GM20431 (cell line): ENCODE data around the gene FSD2.
"Not testable (repeated sequence)": the region's sequence is repeated elsewhere in the genome, so short reads cannot be mapped to it uniquely, and the experiment has no call there.

Experiments used
- in situ Hi-C: fragments of 300-500 bp; cut with MseI, MboI; formaldehyde crosslinking; loops from one replicate; pipeline ENCODE4 v1.15.0; 2020; ENCODE audit warnings: low sequenced_read_pairs; ENCODE audit not compliant: unreplicated experiment

The FSD2 gene

GRCh38 chr15:82831894-82832600 lies 26.2 kb upstream of the FSD2 start:
- in situ Hi-C loops, result no loop called here

- in situ Hi-C loops, result no loop called here
These were observed 24.7 kb upstream of the FSD2 start for GRCh38 chr15:82830427-82831173.

DNA sequence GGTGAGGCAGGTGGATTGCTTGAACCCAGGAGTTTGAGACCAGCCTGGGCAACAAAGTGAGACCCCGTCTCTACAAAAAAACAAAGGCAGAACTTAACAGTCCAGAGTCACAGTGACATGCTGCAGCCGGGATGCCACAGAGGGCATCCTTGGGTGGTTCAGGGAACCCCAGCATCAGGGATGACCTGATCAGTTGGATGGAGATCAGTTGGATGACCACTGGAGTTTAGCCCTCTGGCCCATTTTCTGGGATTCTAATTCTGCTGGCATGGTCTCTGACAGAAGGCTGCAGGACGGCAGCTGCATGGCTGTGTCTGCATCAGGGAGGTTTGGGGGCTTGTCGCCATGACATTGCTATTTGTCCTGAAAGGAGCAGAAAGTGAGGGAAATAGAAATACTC lies 23.4 kb upstream of the FSD2 start:
- in situ Hi-C loops, result no loop called here

GRCh38 chr15:82828075-82828474 lies 22.2 kb upstream of the FSD2 start:
- in situ Hi-C loops, result no loop called here

DNA sequence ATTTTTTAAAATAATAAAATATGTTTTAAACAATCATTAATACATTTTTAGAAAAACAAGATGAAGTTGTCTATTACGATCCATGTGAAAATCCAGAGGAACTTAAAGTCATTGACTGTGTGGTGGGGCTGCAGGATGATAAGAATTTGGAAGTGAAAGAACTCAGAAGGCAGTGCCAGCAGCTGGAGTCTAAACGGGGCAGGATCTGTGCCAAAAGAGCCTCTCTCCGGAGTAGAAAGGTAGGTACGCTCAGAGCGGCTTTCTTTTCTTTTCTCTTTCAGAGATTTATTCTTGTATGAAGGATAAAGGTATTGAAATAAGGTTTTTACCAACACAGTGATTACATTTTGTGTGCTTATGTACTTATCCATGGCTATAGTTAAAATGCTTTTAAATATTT lies 17.2 kb upstream of the FSD2 start:
- in situ Hi-C loops, result no loop called here

DNA sequence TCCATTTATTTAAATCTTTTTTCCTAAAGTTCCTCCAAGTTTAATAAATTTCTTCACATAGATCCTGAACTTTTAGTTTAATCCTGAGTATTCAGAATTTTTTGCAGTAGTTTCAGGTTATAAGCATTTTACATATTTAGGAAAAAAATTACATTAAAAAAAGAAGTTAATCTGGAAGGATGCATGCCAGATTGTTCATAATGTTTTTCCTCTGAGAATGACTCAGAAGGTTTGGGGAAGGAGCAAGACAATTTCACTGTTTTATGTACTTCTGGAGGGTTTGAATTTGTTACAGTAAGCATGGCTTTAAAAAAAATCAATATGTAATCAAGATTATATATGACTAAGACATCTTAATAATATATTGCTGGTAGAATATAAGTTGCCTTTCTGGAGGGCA lies 16.0 kb upstream of the FSD2 start:
- in situ Hi-C loops, result not testable (repeated sequence)

GRCh38 chr15:82821396-82821795 lies 15.5 kb upstream of the FSD2 start:
- in situ Hi-C loops, result not testable (repeated sequence)

GRCh38 chr15:82820128-82820527 lies 14.3 kb upstream of the FSD2 start:
- in situ Hi-C loops, result no loop called here

- in situ Hi-C loops, result no loop called here
These were observed 7.1 kb upstream of the FSD2 start for GRCh38 chr15:82812994-82813393.

GRCh38 chr15:82810890-82811426 lies 5.1 kb upstream of the FSD2 start:
- in situ Hi-C loops, result no loop called here

DNA sequence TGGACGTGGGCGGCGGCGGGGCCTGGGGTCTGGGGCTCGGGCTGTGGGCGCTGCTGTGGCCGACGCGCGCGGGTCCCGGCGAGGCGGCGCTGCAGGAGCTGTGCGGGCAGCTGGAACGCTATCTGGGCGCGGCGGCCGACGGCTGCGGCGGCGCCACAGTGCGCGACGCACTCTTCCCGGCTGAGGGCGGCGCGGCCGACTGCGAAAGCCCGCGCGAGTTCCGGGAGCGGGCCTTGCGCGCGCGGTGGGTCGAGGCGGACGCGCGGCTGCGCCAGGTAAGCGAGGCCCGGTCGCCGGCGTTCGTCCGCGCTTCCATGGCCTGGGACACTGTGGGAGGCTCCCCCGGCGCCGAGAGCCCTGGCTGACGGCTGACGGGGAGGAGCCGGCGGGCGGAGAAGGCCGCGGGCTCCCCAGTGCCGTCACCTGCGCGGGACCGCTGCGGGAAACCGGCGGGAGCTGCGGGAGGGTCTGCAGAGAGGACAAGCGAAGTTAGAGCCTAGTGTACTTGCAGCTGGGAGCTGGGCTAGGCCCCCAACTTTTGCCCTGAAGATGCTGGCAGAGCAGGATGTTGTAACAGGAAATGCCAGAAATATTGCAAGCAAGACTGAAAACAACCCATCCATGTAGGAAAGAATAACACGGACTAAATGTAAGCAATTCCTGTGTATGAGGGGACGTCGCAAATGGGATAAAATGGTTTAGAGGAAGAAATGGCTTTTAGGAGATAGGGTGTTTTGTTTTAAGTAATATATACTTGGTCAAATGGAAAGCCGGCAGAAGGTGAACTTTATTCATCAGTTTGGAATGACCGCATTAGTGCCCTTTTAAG lies 4.4 kb upstream of the FSD2 start:
- in situ Hi-C loops, result no loop called here

- in situ Hi-C loops, result no loop called here
These were observed 3.6 kb upstream of the FSD2 start, which contains the start of gene WHAMM for GRCh38 chr15:82809308-82810060. WHAMM (plus strand) TSS chr15:82809628; CDS start chr15:82809727, 99 bp downstream.

- in situ Hi-C loops, result no loop called here
These were observed 2.8 kb upstream of the FSD2 start for GRCh38 chr15:82808634-82809041.

DNA sequence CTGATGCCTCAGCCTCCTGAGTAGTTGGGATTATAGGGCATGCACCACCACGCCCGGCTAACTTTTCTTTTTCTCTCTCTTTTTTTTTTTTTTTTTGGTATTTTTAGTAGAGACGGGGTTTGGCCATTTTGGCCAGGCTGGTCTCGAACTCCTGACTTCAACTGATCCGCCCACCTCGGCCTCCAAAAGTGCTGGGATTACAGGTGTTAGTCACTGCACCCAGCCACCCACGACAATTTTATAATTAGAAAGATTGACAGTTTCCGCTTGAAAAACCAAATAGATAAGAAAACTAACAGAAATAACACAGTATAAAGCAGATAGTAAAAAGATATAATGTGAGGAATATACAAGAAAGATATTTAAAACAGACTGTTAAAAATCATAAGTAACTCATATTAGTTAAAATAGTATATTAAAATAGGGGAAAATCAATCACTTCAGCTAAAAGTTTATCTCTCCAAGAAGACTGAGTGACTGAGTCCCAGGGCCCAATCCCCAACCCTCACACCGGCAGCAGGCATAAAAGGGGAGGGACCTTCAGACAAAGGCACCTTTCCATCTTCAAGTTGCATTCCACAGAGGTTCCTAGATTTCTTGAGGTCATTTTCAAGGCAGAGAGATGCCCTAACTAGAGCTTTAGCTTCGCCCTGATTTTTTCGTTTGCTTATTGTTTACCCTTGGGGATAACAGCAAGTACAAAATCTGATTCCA lies 2.2 kb upstream of the FSD2 start:
- in situ Hi-C loops, result no loop called here

DNA sequence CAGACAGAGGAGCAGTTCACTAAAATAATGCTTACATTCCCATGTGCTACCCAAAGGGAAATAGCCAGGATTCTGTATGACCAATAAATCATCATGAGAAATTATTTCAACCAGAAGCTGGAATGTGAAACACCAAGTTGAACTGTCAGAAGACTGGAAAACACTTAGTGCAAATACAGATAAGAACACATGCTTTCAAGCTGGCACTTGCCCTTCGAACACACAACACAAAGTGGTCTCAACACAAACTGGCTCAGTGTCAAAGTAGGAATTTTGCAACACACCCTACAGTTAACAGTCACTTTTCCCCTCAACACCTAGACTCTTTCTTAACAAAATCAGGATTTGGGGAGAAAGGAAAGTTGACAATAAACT lies 1.3 kb downstream of the FSD2 start:
- in situ Hi-C loops, result no loop called here

DNA sequence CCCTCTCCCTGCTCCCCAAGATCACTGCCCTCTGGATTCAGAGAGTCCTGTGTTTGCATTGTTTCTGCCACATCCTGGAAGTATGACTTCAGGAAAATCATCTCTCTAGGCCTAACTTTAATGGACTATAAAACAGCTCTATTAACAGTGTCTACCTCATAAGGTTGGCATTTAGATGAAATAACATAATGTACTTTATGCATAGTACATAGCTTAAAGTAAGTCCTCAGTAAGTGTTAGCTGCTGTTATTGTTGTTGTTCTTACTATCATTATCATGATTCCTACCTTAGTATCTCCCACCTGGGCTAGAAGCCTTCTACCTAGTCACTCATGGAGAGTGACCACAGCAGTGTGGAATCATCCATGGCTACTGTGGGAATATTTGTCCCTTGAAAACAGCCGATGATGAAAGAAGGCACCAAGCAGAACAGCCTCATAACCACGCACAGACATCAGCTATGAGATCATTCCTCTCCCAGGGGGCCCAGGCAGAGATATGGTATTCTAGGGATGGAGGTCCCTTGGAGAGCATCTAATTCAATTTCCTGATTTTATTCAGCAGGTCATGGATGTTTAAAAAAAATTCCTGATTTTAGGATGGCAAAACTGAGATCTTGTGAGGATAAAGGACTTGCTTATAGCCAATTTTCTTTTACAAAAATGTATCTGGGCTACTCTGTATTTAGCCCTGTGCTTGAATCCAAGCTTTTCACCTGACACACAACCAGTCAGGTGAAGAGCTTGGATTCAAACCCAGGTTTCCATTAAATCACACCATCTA lies 1.9 kb downstream of the FSD2 start:
- in situ Hi-C loops, result no loop called here

DNA sequence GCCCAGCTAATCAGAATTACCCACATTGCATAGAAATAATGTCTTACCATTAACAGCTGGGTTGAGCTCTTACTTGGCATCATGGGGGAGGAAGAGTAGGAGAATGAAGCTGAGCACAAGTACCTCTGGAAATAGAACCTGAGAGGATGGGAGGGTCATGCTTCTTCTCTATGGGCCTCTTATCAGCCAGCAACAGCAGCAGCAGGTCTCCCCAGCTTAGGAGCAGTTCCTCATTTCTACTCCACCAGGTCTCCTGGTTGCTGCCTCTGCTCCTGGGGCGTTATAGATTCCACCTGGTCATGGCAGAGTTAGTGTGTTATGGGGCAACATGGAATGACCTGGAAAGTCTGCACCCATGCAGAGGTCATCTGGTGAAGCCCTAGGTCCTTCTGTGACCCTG lies 3.4 kb downstream of the FSD2 start:
- in situ Hi-C loops, result no loop called here

- in situ Hi-C loops, result no loop called here
These were observed 6.6 kb downstream of the FSD2 start for GRCh38 chr15:82799183-82799841.
